HUES6 (cell line): ENCODE measurements around the gene NKTR.

ENCODE experiments used
- H3K27ac ChIP-seq: 2 replicates; pipeline ENCODE4 v1.7.0; 2013; ENCODE audit warnings: low read depth, mild to moderate bottlenecking, low read length, inconsistent platforms
- H3K27me3 ChIP-seq: 2 replicates; pipeline ENCODE4 v1.6.1; 2013; ENCODE audit warnings: low read length; ENCODE audit not compliant: control insufficient read depth, insufficient read depth
- H3K36me3 ChIP-seq: 2 replicates; pipeline ENCODE4 v1.6.1; 2013; ENCODE audit warnings: low read length; ENCODE audit not compliant: control insufficient read depth, insufficient read depth
- H3K4me1 ChIP-seq: 2 replicates; pipeline ENCODE4 v1.6.1; 2013; ENCODE audit warnings: low read length; ENCODE audit not compliant: control insufficient read depth, insufficient read depth
- H3K4me3 ChIP-seq: 2 replicates; pipeline ENCODE4 v1.5.1; 2013; ENCODE audit warnings: low read depth, low read length
- H3K9ac ChIP-seq: one replicate; pipeline ENCODE4 v1.6.1; 2013; ENCODE audit warnings: mild to moderate bottlenecking, low read length
- H3K9me3 ChIP-seq: 2 replicates; pipeline ENCODE4 v1.6.1; 2013; ENCODE audit warnings: low read depth, low read length; ENCODE audit not compliant: control insufficient read depth, insufficient read depth

NKTR gene

DNA sequence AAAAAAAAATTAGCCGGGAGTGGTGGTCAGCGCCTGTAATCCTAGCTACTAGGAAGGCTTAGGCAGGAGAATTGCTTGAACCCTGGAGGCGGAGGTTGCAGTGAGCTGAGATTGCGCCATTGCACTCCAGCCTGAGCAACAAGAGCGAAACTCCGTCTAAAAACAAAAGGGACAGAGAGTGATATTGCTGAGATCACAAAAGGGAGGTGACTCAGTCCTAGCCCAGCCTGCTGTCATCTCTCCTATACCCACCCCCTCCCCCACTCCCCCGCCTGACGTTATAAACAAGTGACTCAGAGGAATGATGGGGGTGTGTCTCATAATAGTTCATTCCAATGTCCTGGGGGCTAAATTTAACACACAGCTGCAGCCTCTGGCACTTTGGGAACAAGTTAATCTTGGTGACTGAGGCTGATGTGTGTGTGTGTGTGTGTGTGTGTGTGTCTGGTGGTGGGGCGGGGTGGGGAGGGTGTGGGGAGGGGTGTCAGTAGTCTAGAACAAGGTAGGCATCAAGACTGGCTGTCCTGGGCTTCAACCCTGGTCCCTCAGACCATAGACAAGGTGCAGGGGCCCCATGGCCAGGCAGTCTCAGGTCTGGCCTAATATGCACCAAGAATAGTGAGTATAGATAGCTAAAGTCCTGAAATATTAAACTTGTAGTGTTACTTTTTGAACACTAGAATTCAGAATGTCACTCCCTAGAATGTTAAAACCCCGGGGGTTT is 83.6 kb downstream of the NKTR start:
- Histone ChIP-seq H3K36me3 (no peaks in the 10 kb centered on the region), H3K4me3 (no peak overlapping the region), H3K27ac (no peak overlapping the region), H3K9me3 (no peaks in the 10 kb centered on the region), H3K27me3 (no peaks in the 10 kb centered on the region), H3K9ac (no peak overlapping the region), H3K4me1 (peaks cover 8% of the 10 kb centered on the region; the same call in 1 of the 2 replicates)

DNA sequence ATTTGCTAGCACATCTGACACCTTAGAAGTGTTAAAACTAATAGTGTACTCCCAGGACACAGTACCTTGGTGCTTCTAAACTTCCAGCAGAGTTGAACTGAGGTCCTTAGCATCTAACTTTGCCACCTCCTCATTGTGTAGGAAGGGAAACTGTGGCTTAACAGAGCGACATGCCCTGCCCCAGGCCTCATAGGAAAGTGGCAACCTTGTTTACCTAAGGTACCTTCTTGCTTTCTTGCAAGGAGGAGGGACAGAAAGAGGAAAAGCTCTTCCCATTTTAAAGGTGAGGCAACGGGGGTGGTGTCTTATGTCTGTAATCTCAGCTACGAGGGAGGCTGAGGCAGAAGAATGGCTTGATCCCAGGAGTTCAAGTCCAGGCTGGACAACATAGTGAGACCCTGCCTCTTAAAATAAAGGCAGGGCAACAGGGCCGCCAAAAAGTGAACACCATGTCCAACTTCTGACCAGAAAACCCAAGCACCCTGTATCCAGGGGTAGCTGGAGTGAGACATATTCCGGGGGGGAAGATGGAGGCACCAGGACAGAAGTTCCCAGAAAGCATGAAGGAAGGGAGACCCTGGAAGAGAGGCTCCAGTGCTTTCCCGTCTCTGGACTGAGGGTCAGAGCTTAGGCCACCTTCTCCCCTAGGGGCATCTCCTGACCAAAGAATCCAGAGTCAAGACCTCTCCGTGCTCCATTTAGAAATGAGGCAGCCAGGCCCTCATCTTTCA is 84.3 kb downstream of the NKTR start:
- Histone ChIP-seq H3K27ac (no peak overlapping the region), H3K36me3 (no peaks in the 10 kb centered on the region), H3K9ac (no peak overlapping the region), H3K27me3 (no peaks in the 10 kb centered on the region), H3K4me1 (peaks cover 11% of the 10 kb centered on the region), H3K9me3 (no peaks in the 10 kb centered on the region), H3K4me3 (no peak overlapping the region)

DNA sequence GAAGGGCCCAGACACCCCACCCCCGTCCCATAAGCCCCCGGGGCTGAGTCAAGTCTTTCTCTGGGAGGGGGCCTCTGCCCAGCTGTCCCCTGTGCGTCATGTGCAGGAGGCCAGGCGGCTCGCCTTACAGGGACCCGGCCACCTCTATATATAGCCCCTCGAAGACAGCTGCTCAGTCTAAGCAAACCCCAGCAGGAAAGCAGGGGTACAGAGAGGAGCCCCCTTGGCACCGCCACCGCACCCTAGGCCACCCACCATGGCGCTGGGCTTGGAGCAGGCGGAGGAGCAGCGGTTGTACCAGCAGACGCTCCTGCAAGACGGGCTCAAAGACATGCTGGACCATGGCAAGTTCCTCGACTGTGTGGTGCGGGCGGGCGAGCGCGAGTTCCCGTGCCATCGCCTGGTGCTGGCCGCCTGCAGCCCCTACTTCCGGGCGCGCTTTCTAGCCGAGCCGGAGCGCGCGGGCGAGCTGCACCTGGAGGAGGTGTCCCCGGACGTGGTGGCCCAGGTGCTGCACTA is 84.9 kb downstream of the NKTR start, which contains the start of gene KLHL40:
TSS of gene KLHL40 (plus strand) at position 175 of the 519 bp plus-strand sequence. CDS start at position 257, 82 bp downstream.
- Histone ChIP-seq H3K27ac (no peak within 1 kb of the TSS), H3K9me3 (no peaks in the 10 kb centered on the region), H3K27me3 (no peaks in the 10 kb centered on the region; the same call in 1 of the 2 replicates), H3K4me3 (no peak within 1 kb of the TSS), H3K4me1 (peaks cover 13% of the 10 kb centered on the region), H3K36me3 (no peaks in the 10 kb centered on the region), H3K9ac (no peak within 1 kb of the TSS)

DNA sequence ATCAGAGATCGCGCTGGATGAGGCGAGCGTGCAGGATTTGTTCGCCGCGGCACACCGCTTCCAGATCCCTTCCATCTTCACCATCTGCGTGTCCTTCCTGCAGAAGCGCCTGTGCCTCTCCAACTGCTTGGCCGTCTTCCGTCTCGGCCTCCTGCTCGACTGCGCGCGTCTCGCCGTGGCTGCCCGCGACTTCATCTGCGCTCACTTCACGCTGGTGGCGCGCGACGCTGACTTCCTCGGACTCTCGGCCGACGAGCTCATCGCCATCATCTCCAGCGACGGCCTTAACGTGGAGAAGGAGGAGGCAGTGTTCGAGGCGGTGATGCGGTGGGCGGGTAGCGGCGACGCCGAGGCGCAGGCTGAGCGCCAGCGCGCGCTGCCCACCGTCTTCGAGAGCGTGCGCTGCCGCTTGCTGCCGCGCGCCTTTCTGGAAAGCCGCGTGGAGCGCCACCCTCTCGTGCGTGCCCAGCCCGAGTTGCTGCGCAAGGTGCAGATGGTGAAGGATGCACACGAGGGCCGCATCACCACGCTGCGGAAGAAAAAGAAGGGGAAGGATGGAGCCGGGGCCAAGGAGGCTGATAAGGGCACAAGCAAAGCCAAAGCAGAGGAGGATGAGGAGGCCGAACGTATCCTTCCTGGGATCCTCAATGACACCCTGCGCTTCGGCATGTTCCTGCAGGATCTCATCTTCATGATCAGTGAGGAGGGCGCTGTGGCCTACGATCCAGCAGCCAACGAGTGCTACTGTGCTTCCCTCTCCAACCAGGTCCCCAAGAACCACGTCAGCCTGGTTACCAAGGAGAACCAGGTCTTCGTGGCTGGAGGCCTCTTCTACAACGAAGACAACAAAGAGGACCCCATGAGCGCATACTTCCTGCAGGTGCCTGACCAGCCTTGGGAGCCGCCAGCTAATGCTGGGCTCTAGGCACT is 85.7 kb downstream of the NKTR start:
- Histone ChIP-seq H3K9me3 (no peaks in the 10 kb centered on the region), H3K9ac (no peak overlapping the region), H3K27me3 (no peaks in the 10 kb centered on the region; the same call in 1 of the 2 replicates), H3K4me3 (no peak overlapping the region), H3K4me1 (peaks cover 13% of the 10 kb centered on the region), H3K36me3 (no peaks in the 10 kb centered on the region), H3K27ac (no peak overlapping the region)

DNA sequence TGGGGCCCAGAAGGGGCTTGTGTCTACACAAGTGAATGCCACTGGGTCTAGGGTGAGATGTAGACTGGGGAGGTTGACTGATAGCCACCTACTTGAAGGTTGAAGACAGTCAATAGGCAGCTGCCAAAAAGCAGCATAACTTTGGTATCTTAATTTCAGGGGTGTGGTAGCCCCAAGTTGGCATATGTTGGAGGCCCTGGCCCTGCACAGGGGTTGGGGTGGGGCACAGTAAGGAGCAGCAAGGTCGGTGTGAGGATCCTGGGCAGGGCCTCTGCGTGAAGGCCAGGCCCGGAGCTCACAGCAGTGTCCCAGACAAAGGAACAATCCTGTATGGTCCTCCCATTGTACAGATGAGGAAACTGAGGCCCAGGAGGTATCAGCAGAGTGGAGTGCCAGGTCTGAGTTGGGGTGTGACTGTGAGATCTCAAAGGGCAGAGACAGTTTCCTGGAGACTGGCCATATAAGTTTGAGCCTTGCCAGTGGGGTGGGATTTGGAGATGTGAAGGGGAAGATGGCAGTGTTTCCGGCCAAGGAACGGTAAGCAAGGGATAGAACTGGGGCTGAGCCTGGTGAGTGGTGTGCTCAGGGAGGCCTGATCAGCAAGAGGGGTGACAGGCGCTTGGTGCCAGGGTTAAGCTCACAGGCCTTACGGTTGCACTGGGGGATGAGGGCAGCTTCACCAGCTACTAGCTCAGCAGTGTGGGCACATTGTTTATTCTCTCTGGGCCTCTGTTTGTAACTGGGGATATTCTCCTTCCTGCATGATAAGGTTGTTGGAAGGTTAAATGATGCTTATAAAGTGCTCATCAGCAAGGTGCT is 86.6 kb downstream of the NKTR start:
- H3K27ac ChIP-seq, result no peak overlapping the region
- H3K9ac ChIP-seq, result no peak overlapping the region
- H3K4me1 ChIP-seq, result peaks cover 13% of the 10 kb centered on the region
- no peak overlapping the region for H3K4me3 ChIP-seq
- no peaks in the 10 kb centered on the region for H3K36me3 ChIP-seq
- no peaks in the 10 kb centered on the region; the same call in 1 of the 2 replicates for H3K27me3 ChIP-seq
- H3K9me3 ChIP-seq, result no peaks in the 10 kb centered on the region

DNA sequence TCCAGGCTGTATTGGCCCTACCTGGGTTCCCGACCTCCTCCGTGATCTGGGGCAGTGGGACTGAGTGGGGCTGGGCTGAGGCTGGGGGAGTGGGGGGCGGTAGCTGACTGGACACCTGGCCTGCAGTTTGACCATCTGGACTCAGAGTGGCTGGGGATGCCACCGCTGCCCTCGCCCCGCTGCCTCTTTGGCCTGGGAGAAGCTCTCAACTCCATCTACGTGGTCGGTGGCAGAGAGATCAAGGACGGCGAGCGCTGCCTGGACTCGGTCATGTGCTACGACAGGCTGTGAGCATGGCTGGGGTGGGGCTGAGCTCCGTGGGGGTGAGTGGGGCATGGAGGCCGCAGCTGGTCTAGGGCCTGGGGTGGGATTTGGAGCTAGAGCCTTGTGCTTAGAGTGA is 87.5 kb downstream of the NKTR start:
- no peaks in the 10 kb centered on the region for H3K36me3 ChIP-seq
- no peak overlapping the region for H3K9ac ChIP-seq
- no peaks in the 10 kb centered on the region for H3K9me3 ChIP-seq
- no peak overlapping the region for H3K27ac ChIP-seq
- H3K27me3 ChIP-seq, result no peaks in the 10 kb centered on the region; the same call in 1 of the 2 replicates
- peaks cover 13% of the 10 kb centered on the region for H3K4me1 ChIP-seq
- no peak overlapping the region for H3K4me3 ChIP-seq

DNA sequence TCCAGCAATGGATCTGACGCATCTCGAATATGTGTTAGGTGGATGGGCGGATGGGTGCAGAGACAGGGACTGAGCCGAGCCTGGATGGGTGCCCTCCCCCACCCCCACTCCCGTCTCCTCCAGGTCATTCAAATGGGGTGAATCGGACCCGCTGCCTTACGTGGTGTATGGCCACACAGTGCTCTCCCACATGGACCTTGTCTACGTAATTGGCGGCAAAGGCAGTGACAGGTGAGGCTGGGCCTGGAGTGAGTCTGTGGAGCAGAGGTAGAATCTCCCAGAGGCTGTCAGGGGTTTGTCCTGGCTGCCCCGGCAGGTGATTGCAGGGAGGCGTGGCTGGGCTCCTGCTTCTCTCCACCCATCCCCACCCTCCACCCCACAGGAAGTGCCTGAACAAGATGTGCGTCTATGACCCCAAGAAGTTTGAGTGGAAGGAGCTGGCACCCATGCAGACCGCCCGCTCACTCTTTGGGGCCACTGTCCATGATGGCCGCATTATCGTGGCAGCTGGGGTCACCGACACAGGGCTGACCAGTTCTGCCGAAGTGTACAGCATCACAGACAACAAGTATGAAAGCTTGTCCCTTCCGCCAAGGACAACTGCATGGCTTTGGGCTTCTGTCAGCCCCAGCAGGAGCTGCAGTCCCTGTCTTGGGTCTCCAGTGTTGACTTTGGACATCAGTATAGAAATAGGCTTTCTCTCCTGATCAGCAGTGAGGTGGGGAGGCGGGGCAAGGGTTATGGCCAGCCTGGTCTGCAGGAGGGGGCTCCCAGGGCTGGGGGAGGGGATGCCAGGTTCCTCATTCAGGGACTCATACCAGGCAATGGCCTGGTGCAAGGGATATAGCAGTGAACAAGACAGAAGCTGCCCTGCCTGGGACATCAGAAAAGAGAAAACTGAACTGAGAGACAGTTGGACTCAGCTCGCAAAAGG is 88.3 kb downstream of the NKTR start:
- Histone ChIP-seq H3K4me1 (peaks cover 8% of the 10 kb centered on the region), H3K9me3 (no peaks in the 10 kb centered on the region), H3K27ac (no peak overlapping the region), H3K4me3 (no peak overlapping the region), H3K27me3 (no peaks in the 10 kb centered on the region; the same call in 1 of the 2 replicates), H3K36me3 (no peaks in the 10 kb centered on the region), H3K9ac (no peak overlapping the region)

DNA sequence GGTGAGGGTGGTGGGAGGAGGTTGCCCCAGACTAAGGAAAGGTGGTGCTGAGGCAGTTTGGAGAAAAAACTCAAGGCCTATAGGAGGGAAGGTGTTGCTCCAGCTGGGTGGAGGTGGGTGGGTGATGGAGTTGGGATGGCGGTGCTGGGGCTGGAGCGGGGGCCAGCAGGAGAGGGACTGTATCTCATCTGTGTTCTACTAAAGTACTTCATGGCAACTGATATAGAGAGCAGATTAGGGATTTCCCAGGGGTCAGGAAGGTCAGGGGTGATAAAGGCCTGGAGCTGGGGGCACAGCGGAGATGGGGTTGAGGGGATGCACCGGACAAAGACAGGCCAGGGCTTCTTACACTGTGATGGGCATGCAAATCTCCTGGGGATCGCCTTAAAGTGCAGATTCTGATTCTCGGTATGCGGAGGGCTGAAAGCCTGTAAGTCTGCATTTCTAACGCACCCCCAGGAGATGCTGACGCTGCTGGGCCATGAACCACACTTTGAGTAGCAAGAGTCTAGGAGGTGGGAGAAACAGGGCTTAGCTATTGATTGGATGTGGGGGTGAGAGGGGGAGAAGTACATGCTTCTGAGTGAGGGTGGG is 89.0 kb downstream of the NKTR start:
- H3K27me3 ChIP-seq, result no peaks in the 10 kb centered on the region; the same call in 1 of the 2 replicates
- H3K9ac ChIP-seq, result no peak overlapping the region
- no peaks in the 10 kb centered on the region for H3K9me3 ChIP-seq
- H3K4me3 ChIP-seq, result no peak overlapping the region
- H3K4me1 ChIP-seq, result peaks cover 8% of the 10 kb centered on the region
- H3K27ac ChIP-seq, result no peak overlapping the region
- no peaks in the 10 kb centered on the region for H3K36me3 ChIP-seq

DNA sequence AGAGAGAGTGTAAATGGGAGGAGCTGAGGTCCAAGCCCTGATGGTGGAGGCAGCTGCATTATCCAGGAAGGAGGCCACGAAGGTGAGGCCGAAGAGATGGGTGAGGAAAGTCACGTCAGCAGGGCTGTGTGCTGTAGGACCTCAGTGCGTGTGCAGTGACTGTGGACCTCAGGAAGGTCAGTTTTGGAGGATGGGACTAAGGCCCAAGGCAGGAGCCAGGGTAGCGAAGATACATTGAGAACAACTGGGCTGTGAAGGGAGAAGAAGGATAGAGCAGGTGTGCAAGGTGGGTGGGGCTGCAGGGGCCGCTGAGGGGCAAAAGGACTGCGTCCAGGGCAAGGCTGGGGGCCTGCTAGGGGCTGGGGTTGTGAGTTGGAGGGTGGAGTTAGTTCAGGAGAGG is 89.7 kb downstream of the NKTR start:
- no peak overlapping the region for H3K27ac ChIP-seq
- no peak overlapping the region for H3K4me3 ChIP-seq
- no peak overlapping the region for H3K9ac ChIP-seq
- H3K9me3 ChIP-seq, result no peaks in the 10 kb centered on the region
- no peaks in the 10 kb centered on the region for H3K36me3 ChIP-seq
- no peaks in the 10 kb centered on the region; the same call in 1 of the 2 replicates for H3K27me3 ChIP-seq
- peaks cover 8% of the 10 kb centered on the region; the same call in 1 of the 2 replicates for H3K4me1 ChIP-seq
